ENCODE data around the gene TAF3.

Gene TAF3

DNA sequence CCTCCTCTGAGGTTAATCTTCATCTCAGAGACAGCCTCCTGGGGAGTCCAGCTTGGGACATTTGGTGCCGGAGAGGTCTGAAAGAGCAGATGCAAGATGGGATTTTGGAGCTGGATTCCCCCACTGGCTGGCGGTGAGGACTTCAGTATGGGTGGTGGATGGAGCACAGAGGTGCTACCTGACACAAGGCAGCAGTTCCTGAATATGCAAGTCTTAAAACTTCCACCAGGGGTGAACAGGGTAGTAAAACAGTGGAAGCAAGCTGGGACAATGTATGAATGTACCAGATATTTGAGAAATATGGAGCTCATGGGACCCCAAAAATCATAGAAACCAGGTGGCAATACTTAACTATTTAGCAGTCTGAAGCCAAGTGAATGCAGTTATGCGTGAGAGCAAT, 4.8 kb upstream of the TAF3 start:
- no peak for DNase-seq

DNA sequence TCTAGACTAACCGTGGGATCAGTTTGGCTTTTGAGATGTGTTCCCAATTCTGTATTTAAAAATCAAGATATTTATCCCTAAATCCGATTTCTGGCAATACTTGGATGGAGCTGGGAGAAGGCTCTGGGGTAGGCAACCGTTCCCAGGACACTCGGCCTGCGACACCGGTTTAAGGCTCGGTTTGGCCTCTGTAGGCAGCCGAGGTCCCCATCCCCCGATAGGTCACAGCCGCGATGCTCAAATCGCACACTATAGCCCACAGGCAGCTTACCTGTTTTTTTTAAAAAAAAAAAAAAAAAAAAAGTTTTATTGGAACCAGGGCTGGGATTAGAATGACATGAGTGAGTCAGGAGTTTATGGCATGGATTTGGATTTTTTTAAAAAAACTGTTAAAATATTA, 729 bp upstream of the TAF3 start:
- DNase-seq, result no peak

DNA sequence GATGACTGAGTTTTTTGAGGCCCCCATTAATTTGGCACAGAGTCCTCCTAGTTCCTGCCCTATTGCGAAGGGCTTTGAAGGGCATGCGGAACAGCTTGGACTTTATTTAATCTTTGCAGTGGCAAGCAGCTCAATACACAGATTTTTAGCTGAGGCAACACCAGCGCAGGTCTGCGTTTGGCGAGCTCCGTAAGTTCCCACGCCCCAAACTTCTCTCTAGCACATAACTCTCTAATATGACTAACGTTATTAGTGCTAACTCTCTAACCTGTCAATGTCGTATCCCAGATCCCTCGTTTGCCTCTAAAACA, 366 bp upstream of the TAF3 start:
- DNase-seq, result no peak

DNA sequence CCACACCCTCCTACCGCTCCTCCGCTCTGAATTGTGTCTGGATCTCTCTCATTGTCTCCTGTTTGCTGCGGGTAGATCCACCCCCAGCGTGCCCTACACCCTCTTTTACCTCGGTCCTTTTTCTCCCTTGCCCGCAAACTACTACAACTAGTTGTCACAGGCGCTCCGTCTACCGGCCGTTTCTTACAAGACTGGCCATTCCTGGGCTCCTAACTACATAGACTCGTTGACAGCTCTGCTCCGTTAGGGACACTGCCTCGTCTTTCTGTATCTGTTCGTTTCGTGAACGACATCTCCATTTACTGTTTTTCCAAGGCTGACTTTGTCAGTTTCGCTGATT, 786 bp downstream of the TAF3 start:
- DNase-seq, result no peak

DNA sequence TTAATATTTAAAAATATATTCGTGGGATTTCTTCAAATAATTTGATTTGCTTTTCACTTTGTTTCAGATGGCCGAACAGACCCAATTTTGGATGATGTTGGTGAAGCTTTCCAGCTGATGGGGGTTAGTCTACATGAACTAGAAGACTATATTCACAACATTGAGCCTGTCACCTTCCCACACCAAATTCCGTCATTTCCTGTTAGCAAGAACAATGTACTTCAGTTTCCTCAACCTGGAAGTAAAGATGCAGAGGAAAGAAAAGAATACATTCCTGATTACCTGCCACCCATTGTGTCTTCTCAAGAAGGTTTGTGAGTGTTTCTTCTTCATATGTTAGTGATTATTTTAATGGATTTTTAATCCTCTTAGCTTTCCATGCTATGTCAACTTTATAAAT, 5.9 kb downstream of the TAF3 start:
- no peak for DNase-seq

DNA sequence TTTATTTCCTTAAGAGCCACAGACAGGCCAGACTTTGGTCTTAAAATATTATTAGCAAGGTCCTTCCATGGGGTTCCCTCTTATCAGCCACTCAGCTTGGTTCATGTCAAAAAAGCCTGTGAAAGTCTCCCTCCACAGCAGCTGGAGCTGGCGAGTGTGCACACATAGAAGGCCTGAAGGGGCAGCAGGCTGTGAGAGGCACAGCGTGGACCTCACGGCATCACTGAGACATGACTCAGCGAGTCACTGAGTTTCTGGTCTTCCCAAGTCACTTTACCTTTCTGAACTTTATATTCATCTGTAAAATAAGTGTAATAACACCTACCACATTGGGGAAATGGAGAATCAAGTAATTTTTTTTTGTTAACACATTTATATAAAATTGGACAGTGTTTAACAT, 8.7 kb downstream of the TAF3 start:
- no peak for DNase-seq

DNA sequence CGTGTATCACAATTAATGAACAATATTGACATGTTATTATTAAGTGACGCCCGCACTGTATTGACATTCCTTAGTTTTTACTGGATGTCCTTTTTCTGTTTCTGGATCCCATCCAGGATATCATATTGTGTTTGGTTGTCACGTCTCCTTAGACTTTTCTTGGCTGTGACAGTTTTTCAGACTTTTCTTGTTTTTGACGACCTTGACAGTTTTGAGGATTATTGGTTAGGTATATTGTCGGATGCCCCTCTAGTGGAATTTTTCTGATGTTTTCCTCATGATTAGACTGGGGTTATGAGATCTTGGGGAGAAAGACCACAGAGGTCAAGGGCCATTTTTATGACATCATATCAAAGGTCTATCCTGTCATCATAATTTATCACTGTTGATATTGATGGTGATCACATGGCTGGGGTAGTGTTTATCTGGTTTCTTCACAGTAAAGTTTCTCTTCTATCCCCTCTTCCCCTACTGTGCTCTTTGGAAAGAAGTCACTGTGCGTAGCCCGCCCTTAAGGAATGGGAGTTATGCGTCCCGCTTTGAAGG, 11.1 kb downstream of the TAF3 start:
- DNase-seq, result no peak

DNA sequence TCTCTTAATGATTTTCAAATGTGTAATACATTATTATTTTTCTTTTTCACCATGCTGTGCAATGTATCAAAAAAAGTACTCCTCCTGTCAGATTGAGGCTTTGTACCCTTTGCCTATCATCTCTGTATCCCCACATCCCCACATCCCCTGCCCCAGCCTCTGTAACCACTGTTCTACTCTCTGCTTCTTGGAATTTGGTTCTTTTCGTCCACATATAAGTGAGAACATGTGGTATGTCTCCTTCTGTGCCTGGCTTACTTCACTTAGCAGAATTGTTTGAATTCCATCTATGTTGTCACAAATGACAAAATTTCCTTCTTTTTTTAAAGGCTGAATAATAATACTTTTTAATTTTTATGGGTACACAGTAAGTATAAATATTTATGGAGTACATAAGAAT, 13.8 kb downstream of the TAF3 start:
- DNase-seq, result no peak

DNA sequence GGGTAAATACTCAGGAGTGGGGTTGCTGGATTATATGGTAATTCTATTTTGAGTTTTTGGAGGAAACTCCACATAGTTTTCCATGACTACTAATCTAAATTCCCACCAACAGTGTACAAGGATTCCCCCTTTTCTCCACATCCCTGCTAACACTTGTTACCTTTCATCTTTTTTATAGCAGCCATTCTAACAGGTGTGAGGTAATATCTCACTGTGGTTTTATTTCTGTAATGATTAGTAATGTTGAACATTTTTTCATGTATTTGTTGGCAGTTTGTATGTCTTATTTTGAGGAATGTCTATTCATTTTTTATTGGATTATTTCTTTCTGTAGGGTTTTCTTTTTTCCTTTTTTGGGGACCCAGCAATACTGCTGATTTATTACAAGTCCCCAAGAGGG, 14.9 kb downstream of the TAF3 start:
- no peak for DNase-seq

DNA sequence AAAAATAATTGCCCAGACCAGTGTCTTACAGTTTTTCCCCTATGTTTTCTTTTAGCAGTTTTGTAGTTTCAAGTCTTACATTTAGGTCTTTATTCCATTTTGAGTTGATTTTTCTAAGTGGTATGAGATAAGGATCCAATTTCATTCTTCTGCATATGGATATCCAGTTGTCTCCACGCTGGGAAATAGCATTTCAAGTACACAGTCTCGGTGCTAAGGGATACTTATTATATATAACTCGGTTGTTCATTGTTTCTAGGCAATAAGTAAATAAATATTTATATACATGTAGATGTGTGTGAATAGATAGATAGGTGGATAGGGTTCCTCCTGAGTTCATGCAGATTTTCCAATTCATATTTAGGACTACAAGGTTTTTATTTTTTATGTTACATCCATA, 16.0 kb downstream of the TAF3 start:
- no peak for DNase-seq

DNA sequence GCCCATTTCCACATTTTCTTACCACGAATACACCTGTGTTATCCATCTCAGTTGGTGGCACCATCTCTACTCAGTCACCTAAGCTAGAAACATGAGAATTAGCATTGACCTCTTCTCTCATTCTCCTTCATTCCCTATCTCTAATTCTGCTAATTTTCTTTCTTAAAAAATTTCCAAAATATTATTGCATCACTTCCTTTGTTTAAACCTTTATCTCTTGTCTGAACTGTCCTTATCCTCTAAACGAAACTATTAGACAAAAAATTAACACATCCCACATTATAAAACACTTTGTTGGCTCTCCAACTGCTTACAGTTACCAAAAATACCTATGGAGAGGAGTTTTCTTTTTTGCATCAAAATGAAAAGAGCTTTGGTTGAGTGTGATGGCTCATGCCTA, 18.3 kb downstream of the TAF3 start:
- DNase-seq, result no peak

DNA sequence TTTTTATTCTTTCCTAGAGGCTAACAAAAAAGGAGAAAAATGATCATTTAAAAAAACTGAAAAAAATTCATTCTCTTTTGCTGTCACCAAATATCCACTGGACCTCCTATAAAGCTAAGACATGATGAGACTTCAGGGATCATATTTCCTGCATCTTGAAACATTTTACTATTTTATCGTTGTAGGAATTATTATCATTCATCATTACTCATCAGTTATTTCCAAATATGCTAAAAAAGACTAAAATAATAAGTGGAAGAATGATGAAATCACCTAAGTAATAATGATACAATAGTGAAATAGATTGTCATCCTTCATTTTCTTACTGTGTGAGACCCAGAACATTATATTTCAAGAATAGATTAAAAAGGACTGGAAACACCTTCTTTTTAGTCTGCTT, 28.3 kb downstream of the TAF3 start:
- DNase-seq, result no peak

DNA sequence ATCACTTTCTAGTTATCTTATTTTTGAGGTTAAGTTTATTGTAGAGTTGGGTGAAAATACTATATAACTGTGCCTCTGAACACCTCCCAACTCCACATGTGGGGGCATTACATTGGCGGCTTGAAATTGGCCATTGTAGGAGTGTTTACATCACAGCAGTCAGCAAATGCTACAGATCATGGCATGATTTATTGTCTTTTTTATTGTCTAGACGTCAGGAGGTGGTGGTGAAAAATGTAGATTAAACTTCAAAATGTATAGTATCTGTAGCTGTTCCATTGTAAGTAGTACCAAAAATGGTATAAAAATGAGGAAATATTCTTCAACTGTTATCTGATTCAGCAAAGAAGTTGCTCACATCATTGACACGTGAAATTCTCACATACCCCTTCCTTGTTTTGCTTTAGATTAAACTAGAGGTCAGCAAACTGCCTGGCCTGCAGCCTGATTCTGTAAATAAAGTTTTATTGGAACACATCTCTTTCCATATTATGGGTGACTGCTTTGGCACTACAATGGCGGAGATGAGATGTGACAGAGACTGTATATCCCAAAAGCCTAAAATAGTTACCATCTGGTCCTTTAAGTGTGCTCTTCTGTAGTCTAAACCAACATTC, 35.0 kb downstream of the TAF3 start:
- no peak for DNase-seq

DNA sequence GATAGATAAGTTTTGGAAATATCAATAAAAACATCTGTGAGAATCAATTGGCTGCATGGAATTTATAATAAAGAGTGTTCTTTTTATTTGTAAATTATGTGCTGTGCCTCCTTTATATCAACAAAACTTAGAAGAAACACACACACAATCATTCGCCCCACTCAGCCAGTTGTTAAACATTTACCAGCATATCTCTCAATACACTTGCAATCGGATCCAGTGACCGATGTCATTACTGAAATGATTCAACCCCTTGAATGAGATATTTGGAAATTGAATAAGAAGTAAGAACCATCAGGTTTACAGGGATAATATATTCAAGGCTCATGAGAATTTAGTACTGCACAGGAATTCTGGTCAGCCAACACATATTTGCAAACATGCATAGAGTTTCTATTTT, 35.6 kb downstream of the TAF3 start:
- DNase-seq, result no peak

DNA sequence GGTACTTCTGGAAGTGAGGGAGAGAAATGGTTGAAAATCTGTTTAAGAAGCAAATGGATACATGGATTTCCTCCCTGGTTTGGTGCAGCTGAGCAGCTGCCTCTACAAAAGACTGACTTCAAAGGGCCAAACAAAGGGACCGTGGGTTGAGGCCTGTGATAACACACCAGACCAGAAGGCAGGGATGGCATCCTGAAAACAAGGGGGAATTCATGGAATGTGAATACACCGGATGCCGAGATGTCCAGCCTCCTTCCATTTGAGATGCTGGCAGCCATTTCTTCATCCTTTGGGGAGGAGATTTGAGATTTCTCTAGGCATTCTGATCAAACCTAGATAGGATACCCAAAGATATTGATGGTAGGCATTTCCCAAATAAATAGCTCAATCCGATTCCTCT, 36.9 kb downstream of the TAF3 start:
- no peak for DNase-seq

DNA sequence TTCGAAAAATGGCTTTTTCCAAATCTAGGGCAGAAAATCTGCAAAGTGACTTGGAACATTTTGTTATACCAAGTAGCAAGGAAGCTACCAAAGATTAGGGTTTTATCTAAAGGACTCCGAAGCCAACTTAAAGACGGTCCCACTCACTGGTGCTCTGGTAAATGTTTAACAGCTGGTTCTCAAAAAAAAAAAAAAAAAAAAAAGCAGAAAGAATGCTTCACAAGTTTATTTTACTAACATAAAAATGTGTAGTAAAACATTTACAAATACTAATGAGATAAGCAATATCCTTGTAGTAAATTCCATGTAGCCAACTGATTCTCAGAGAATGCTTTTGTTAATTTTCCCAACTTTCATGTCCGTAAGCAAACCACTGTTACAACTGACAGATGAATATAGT, 38.4 kb downstream of the TAF3 start:
- DNase-seq, result no peak

DNA sequence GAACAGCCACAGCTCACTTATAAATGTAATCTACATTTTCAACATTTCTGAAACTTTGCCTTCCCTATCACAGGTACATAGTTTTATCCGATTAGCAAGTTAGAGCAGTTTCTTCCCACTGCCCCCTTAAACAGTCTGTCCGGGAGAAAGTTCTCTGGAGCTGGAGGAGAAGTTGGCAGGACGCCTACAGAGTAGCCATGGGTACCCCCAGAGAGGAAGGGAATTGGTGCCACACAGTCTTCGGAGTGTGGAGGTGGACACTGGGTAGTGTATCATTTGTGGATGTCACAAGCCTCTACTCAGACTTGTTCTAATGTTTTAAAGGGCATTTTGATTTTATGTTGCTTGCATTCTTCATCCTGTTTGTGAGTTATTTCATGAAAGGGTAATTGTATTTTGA, 39.0 kb downstream of the TAF3 start:
- DNase-seq, result no peak

DNA sequence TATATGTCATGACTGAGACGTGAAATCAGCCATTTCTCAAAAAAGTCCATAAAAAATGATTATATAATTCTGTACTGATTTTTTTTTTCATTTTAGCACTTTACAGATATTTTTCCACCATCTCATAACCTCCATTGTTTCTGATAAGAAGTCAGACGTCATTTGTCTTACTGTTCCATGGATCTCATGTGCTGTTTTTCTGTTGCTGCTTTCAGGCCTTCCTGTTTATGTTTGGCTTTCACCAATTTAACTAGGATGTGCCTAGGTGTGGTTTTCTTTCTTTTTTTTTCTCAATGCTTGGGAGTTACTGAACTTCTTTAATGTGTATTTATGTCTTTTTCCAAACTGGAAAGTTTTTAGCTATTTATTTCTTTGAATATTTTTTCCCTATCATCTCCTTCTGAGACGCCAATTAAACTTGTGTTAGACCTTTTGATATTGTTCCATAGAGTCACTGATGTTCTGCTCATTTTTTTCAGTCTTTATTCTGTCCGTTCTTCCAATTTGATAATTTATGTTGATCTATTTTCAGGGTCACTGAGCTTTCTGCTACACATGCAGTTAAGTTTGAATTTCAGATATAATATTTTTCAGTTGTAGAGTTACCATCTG, 43.3 kb downstream of the TAF3 start:
- DNase-seq, result no peak

DNA sequence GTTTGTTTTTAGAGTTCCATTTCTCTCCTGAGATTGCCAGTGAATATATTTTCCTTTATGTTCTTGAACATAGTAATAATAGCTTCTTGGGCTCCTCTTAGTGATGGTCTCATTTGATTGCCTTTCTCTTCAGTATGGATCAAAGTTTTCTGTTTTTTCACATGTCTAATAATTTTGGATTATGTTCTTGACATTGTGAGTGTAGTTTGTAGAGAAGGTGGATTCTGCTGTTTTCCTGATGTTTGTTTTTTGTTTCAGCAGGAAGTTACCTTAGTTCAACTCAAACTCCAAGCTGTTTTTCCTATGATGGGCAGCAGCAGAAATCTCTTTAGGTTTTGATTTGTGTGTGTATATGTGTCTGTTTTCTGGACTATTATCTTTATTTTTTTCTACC, 43.8 kb downstream of the TAF3 start:
- DNase-seq, result no peak

DNA sequence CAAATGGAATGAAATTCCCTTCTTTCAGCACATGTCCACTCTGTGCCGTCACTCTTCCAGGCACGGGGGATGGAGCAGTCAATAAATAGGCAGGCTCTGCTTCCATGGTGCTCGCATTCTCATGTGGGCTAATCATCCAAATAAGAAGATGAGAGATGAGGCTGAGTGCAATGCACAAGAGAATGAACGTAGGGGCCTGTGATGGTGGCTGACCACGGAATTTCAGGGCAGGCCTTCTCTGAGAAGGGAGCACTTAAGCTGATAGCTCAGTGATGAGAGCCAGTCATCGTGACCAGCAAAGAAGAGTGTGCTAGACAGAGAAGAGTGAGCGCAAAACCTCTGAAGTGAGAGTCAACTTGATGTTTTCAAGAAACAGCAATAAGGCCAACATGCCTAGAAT, 47.9 kb downstream of the TAF3 start:
- no peak for DNase-seq

DNA sequence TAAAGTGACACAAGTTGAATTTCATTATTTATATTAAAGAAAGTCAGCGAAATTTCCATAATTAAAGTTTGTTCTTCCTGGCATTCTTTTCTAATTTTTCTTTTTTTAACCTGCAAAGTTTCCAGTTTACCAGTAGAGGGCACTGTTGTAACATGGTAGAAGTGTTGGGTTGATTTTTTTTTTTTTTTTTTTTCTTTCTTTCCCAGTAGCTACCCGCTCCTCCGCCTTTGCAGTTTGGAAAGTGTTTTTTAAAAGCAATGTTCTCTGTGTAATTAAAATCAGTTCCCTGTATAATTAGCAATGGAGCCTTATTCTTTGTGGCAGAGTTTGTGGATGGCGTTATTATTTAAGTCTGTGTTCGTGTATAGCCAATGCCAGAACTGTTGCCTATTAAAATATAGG, 53.7 kb downstream of the TAF3 start:
- DNase-seq, result no peak

DNA sequence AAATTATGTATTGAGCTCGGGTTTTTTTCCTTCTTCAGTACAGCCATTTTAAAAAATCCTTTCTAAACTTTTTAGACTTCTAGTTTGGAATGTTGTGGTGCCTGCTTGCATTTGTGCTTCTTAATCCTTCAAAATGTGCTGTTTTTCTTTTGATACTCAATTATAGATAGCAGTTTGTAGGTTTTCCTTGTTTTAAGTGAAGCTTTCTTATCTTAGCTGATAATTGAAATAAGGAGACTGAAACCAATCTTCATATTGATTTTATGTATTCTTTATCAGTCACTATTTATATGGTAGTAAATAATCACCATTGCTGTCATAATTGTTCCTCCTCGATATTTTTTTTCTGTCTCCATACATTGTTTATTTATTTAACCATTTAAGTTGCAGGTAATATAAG, 56.6 kb downstream of the TAF3 start:
- DNase-seq, result no peak

DNA sequence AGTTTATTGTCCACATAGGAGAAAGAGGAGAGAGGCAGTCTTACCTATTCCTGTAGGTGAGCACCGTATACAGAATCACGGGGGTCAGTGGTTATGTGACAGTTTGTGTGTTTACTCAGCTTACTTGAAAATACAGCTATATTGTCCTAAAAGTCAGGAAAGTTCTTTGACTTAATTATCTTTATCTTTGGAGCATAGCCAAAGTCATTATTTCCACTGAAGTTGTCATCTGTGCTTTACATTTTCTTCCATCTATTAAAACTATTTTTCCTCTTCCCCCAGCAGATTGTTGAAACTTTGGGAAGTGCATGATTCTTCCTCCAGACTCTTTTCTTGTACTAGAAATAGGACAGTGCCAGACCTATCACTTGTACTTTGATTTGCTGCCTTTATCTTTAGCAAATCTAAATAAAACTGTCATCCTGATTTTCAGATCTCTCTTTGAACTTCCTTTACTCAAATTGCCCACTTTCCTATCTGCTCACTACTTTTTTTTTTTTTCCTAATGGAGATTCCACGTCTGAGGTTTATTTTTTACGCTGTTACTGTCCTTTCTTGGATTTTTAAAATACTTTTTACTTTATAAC, 58.3 kb downstream of the TAF3 start:
- no peak for DNase-seq

DNA sequence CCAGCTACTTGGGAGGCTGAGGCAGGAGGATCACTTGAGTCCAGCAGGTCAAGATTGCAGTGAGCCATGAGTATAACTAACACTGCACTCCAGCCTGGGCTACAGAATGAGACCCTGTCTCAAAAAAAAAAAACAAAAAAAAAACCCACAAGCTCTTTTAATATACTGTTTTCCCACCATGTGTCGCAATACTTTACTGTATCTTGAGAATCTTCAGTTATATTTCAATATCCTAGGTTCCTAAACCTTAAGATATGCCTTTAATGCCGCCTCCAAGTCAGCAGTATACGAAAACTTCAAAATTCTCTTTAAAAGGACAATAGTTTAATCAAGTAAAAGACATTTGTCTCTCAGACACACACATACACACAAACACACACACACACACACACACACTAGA, 62.8 kb downstream of the TAF3 start:
- no peak for DNase-seq

DNA sequence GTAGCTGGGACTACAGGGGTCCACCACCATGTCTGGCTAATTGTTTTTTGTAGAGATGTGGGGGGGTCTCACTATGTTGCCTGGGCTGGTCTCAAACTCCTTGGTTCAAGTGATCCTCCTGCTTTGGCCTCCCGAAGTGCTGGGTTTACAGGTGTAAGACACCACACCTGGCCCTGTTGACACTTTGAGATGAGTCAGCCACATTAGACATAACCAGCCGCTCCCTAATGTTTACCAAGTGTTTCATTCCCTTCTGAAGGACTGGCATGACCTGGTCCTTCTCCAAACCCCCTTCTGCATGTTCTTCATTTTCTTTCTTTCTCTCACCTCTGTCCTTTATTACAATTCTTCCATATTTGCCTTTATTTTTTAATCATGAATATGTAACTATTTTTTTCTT, 67.8 kb downstream of the TAF3 start:
- no peak for DNase-seq

Data from NCI-H2171 (cell line).